Left renal cortex interstitium (tissue), 4 donors: ENCODE results near the gene GRM1. TPM values are rescaled to one million over a fixed set of nuclear protein-coding genes. Genes with fewer than 3 reads are reported as not detected.
"Not testable (repeated sequence)": the region's sequence is repeated elsewhere in the genome, so short reads cannot be mapped to it uniquely, and the experiment has no call there.

Experiments used
- DNase-seq, 4 donors: peaks; one replicate each; pipeline ENCODE4 v3.0.0-alpha.2; 2013; ENCODE audit warnings: low read depth in 4 of 4, low spot score in 2 of 4, missing footprints in 1 of 4
- polyA plus RNA-seq, 4 donors: library from polyadenylated mRNA; unstranded; fragments of 120-200 nt; gene quantifications; one replicate each; pipeline ENCODE4 v1.2.1, GENCODE V29; 2013; ENCODE audit not compliant: insufficient read length in 4 of 4

Gene GRM1
- polyA plus RNA-seq, 4 donors = 0.19 to 0.40 (median 0.22) TPM

DNA sequence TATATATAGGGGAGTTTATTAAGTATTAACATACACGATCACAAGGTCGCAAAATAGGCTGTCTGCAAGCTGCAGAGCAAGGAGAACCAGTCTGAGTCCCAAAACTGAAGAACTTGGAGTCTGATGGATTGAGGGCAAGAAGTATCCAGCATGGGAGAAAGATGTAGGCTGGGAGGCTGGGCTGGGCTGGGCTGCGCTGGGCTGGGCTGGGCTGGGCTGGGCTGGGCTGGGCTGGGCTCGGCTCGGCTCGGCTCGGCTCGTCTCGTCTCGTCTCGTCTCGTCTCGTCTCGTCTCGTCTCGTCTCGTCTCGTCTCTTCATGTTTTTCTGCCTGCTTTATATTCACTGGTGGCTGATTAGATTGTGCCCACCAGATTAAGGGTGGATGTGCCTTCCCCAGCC is 238.6 kb downstream of the GRM1 start:
- no peak for DNase-seq

DNA sequence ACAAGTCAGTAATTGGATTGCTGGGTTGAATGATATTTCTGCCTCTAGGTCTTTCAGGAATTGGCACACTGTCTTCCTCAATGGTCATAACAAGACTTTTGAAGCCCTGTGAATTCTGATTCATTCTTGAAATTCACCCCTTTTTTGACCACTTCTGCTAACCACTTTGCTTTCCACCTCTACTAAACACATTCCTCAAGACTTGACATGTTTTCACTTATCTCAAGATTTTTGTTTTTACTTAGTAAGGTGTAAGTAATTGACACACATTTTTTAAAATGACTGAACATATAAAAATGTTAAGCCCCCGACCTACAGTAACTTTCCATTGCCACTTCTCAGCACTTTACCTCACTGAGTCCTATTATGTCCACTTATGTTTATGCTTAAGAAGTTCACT is 239.1 kb downstream of the GRM1 start:
- DNase-seq = no peak

DNA sequence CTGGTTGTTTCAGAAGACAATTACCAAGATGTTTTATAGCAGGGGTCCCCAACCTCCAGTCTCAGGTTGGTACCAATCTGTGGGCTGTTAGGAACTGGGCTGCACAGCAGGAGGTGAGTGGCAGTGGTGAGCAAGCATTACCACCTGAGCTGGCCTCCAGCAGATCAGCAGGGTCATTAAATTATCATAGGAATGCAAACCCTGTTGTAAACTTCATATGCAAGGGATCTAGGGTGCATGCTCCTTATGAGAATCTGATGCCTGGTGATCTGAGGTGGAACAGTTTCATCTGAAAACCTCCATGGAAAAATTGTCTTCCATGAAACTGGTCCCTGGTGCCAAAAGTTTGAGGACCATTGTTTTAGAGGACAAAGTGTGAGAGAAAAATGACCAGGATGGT is 240.6 kb downstream of the GRM1 start:
- no peak for DNase-seq

DNA sequence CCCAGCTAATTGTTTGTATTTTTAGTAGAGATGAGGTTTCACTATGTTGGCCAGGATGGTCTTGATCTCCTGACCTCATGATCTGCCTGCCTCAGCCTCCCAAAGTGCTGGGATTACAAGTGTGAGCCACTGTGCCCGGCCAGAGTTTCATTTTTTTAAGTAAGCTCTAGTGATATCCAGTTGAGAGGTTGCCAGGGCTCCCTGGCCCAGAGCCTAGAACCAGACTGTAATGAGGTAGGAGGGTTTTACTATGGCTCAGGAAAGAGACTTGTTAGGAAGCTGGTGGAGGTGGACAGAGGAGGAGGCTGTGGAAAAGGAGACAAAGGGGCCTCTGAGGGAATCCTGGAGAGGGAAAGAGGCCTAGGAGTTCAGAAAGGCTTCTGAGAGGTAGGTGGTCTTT is 242.3 kb downstream of the GRM1 start:
- DNase-seq = not testable (repeated sequence)

DNA sequence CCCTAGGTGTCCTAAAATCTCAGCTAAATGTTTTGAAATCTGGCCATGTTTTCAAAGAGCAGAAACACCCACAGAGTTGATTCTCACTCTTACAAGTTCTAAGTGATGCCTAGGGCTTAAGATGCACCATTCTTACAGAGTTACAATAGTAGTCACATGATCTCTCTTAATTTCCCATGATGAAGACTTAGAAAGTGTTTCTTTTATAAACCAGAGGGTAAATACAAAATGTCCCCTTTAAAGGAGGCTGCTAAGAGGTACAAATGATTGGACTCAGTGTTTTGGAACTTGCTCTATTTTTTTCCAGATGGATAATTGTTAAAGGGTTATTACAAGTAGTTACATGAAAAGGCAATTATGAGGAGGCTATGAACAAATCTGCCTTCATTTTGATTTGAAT is 244.6 kb downstream of the GRM1 start:
- no peak for DNase-seq

DNA sequence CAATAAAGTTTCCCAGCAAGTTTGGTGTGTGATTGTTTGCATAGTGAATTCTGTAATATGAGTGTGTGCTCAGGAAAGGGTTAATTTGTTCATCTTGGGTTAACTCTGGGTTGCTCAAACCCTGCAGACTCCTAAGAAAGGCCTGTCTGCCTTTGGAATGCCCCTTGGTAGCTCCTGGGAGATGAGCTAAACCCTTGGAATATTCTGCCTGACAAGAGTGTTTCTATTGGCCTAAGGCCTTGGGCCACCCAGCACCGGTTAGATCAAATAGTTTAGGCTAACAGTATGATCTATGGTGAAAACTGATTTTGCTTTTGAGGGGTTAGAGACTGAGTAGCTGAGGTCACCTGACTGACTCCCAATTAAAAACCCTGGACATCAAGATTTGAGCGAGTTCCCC is 248.3 kb downstream of the GRM1 start:
- no peak for DNase-seq

DNA sequence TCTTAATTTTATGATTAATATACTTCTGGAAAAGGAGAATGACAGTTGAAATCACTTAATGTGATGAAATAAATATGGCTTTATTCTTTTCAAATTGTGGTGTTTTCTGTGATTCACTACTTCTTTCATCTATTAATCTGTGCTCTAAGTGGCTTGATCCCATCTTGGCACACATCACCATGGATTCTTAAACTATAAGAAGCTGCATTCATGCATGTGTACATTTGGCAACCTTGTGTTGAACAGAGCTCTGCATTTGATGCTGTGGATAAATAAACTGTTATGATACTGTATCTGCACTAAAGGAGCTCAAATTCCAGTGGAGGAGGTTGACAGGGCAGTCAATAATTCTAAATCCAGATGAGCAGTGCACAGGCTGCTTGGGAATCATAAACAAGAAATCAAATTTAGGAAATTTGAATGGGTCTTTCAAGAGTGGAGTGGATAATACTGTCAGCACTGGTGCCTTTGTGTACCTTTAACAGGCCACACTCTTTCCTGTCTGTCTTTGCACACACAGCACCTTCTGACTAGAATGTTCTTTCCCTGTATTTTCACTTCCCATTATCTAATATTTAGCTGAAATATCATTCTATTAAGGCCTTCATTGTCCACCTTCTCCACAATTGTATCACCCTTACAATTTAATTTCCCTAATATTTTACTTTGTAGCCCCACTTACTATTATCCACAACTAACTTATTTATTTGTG is 252.9 kb downstream of the GRM1 start:
- DNase-seq = no peak

DNA sequence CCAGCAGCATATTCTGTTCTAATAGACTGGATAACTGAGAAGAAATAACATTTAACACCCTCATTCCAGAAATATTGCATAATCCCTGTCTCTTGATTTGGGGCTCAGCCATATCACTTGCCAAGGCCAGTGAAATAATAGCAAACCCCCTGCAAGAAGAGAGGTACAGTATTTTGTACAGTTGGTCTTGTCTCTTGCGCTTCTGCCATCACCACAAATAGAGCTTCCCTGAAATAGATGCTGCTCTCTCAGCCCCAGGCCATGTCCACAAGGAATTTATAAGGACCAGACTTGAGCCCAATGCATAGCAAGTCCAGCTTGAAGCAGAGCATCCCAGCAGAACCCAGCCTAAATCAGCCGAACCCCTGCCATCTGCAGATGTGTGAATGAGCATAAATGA is 254.0 kb downstream of the GRM1 start:
- no peak for DNase-seq

DNA sequence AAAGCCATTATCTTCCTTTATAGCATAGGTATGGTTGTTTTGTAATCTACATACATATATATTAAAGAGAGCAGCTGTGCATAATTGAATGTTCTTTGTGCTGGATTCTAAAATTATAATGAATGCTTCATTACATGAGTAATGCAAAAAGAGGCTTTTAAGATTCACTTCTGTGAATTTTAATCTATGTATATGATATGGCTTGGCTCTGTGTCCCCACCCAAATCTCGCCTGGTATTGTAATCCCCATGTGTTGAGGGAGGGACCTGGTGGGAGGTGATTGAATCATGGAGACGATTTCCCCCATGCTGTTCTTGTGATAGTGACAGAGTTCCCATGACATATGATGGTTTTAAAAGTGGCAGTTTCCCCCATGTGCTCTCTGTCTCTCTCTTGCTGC is 255.4 kb downstream of the GRM1 start:
- DNase-seq = no peak

DNA sequence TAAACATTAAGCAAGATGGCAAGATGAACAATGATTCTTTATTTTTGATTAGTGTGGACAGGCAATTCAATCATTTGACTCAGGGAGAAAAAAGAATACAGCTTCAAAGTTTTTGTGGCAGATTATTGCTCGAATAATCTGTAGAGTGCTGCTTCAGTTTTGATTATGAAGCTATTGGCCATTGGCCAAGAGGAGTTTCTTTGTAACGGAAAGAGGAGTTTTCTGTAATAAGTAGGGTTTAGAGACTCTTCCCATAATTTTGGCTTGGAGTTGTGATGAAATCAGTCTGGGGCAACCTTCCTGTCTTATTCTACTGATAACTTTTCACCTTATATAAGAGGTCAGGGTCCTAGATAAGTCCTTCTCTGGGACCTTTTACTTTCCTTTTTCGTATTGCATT is 258.1 kb downstream of the GRM1 start:
- no peak for DNase-seq

DNA sequence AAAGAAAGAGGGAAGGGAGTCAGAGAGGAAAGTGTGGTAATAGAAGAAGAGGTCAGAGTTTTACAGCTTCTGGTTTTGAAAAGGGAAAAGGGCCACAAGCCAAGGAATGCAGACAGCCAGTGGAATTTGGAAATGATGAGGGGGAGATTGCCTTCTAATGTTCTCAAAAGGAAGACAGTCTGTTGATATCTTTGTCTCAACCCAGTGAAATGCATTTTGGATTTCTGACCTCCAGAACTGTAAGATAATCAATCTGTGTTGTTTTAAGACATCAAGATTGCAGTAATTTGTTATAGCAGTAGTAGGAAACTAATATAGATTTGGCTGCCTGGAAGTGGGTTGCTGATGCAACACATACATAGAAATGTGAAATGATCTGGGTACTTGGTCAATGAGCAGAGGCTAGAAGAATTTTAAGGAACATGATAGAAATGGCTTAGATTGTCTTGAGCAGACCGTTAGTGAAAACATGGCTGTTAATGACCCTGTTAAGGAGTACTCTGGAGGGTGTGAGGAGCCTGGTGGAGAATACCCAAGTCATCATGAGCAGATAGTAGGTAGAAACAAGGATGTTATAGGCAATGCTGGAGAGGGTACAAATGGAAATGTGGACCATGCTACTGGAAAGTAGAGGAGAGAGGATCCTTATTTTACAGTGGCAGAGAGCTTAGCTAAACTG is 259.0 kb downstream of the GRM1 start:
- DNase-seq = no peak

DNA sequence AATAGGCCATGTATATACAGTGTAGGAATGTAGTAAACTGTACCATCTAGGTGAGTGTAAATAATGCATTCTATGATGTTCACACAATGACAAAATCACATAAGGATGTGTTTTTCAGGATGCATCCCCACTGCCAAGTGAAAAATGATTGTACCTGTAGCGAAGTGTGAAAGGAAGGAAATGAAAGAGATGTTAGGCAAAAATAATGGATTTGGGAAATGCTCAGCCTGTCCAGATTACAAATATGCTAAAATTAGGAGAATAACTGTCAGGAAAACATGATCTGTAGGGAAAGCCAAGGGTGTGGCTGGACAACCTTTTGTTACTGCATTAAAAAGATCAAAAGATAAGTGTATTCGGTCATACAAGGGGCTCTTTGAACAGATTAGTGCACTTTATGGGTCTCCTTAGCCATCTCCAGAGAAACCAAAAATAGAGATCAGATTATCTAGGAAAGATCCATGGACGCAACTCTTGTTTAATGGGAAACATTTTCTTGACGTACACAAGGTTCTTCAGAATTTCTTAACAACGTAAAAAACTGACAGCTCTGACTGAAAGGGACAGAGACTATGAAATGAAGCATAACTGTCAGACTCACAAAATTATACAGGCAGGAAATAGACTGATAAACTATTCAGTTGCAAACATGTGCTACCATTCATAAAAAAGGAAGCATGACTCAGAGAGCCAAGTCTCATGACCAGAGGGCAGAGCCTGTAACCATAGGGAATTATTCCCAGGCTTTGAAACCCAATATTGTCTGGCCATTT is 261.1 kb downstream of the GRM1 start:
- no peak for DNase-seq

DNA sequence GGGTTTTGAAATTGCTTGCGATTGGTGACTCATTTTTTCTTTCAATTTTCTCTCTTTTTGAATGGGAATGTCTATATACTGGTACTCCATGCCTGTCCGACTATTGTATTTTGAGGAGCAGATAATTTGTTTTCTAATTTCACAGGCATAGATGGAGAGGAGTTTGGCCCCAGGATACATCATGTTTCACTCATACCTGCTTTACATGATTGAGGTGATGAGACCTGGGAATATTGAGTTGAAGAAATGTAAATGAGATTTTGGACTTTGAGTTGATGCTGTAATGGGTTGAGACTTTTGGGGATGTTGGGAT is 261.7 kb downstream of the GRM1 start:
- no peak for DNase-seq

DNA sequence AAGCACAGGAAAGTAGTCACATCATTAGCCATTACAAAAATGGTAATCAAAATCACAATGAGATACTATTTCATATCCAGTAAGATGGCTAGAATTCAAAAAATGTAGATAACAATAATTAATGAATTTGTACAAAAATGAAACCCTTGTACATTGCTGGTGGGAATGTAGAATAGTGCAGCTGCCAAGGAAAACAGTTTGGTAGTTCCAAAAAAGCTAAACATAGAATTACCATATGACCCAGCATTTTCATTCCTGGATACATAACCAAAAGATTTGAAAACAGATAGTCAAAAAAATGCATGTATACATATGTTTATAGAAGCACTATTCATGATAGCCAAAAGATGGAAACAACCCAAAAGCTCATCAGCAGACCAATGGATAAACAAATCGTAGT is 263.6 kb downstream of the GRM1 start:
- DNase-seq = no peak

DNA sequence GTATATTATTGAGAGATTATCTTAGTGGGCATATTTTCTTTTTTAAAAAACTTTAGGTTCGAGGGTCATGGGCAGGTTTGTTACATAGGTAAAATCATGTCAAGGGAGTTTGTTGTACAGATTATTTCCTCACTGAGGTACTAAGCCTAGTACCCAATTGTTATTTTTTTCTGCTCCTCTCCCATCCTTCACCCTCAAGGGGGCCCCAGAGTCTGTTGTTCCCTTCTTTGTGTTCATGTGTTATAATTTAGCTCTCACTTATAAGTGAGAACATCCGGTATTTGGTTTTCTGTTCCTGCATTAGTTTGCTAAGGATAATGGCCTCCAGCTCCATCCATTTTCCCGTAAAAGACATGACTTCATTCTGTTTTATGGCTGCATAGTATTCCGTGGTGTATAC is 266.8 kb downstream of the GRM1 start:
- no peak for DNase-seq

DNA sequence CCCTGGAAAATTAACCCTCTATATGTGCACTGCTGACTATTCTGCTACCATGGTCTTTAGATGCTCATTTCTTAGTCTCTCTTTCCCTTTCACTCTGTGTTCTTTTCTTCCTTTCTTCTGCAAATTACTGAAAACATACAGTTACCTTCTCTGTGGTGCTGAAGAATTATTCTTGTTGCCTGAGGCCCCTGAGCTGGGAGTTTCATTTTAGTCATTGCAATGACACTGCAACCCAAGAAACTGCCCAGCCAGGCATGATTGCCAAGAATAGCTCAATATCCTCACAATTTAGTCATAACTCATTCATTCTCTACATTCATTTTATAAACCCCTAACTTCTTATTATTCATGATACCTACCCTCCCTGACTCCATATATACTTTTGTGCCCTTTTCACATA is 269.0 kb downstream of the GRM1 start:
- no peak for DNase-seq

DNA sequence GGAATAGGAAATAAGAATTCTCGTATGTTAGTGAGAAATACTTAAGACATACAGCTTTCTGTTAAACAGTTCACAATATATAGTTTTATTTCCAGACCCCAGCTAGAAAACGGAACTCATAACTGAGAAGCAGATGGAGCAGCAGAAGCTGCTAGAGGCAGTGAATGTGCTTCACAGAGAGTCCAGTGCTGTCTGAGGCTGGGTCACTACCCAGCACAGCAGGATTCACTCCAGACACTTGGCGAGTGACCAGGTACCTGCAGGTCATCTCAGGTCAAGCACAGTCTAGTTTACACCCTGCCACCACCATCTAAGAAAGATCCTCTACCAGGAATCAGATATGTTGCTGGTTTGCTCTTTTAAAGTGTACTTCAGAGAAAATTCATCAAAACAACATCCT is 271.7 kb downstream of the GRM1 start:
- no peak for DNase-seq

DNA sequence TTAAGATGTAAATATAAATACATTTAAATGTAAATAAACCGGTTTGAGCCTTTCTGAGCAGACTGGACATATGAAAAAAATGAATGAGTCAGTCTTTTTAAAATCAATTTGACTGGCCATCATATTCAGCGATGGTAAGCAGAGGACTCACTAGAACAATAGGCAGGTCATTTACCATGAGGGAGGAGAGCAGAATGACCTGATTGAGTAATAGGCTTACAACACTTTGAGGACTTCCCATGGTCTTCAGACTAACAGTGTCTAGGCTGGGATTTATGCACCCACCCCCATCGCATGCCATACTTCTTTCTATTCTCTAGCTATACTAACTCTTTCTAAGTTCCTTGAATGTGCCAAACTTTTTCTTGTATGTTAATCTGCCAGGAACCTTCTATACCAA is 272.9 kb downstream of the GRM1 start:
- DNase-seq = no peak

DNA sequence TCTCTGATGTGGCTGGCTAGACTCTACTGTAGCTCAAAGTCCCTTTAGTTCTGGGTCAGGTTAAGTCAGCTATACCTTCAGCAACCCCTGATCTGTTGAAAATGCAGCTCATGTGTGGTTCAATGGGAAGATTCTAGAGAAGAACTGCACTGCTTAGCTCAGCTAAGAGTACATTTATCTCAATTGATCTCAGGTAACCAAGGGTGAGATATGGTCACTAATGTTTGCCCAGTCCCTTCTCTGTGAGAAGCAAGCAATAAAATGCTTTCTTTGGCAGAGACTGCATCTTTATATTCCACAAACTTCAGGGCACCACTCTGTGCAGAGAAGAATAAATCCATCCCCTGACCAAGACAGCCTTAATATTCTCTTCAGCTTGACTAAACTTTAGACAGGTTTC is 274.1 kb downstream of the GRM1 start:
- no peak for DNase-seq

DNA sequence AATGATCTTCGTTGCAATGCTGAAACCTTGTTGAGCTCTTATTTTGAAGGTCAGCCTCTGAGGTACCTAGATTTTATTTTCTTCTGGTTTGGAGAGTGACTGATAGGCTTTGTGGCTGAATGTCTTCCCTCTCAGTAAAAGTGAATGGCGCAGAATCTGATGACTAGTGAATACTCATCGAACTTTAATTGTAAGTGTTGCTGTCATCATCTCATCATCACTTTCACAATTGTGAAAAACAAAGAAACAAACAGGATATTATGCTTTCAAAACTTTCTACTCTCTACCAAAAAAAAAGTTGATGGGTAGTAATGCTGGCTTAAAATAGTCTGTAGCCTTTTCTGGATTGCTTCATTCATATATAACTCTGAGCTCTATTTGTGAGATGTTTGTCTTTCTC is 275.3 kb downstream of the GRM1 start:
- DNase-seq = no peak

DNA sequence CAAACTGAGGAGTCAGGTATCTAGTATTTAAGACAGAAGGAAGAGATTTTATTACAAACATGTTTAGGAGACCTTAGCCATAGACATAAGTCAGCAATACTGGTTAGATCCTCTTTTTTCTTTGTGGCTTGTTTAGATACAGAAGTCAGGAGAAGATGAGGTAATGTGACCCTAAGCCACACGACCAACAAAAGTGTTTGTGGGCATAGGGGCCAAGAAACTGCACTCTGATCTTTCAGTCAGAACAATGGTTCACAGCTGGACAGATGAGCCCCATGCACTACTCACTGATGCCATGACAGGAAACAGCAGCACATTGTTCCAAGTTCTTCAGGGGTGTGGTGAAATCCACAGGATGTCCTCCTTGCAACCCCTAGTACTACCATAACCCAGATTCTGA is 276.2 kb downstream of the GRM1 start:
- DNase-seq = no peak

DNA sequence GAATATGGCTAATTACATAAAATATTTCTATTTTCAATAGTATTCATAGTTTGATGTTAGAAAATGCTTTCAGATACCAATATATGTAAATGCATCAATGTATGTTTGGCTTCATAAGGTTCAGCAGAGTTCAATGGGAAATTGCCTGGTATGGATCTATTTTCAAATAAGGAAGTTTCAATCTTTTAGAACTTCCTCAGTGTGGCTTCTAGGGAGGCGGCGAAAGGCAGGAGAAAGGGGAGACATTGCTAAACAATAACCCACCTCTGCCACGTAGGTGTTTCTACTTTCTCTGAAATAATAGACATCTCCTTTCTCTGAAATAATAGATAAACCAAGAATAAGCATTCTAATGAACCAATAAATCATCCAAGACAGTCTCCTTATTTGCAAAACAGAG is 277.1 kb downstream of the GRM1 start:
- no peak for DNase-seq
